ENCODE measurements around the gene VSIG10L2.

VSIG10L2 gene

DNA sequence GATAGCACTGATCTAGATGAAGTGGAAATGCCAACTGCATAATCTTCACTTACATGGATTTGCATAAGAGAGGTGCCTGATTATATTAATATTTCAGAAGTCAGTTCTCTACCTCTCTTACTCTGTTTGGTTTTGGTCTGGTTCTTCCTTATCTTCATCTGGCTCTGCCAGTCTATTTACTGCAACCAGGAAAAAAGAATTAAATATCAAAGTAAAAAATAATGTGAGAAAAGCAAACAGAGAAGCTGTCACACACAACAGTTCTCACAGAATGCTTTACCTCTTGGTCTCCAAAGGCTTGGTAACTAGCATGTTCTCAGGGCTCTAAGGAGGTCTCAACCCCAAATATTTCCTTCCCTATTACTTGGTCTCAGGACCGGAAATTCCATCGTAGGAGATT, 6.7 kb downstream of the VSIG10L2 start:
- H3K4me3 ChIP-seq (ENCODE audit: low read depth, low read length) = no peak overlapping the region
- ChIA-PET CTCF (no interaction called here), POLR2A (no interaction called here)
- TF ChIP-seq, protein P1, sequence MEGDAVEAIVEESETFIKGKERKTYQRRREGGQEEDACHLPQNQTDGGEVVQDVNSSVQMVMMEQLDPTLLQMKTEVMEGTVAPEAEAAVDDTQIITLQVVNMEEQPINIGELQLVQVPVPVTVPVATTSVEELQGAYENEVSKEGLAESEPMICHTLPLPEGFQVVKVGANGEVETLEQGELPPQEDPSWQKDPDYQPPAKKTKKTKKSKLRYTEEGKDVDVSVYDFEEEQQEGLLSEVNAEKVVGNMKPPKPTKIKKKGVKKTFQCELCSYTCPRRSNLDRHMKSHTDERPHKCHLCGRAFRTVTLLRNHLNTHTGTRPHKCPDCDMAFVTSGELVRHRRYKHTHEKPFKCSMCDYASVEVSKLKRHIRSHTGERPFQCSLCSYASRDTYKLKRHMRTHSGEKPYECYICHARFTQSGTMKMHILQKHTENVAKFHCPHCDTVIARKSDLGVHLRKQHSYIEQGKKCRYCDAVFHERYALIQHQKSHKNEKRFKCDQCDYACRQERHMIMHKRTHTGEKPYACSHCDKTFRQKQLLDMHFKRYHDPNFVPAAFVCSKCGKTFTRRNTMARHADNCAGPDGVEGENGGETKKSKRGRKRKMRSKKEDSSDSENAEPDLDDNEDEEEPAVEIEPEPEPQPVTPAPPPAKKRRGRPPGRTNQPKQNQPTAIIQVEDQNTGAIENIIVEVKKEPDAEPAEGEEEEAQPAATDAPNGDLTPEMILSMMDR (IDR thresholded peaks at IDR 0.05; ENCODE audit: insufficient read depth, low read length, missing control alignments) = no peak
- no peak for DNase-seq (ENCODE audit: low read depth, low spot score)

DNA sequence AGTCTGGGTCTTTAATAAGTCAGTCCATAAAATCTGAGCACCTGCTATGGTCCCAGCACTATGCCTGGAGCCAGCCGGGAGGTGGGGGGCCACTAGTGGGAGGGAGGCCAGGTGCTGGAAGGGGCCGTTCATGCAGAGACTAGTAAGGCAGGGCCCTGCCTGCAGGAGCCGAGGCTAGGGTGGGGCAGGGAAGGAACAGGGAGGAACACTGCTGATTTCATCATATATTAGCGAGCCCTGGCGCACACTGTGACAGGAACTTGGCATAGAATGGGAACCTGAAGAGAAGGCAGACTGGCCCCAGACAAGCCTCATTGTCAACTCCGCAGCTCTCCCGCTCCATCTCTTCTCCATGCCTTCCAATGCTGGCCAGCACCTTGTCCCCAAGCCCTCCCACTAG, 7.1 kb downstream of the VSIG10L2 start:
- POLR2A ChIA-PET = no interaction called here
- H3K4me3 ChIP-seq (ENCODE audit: low read depth, low read length) = no peak overlapping the region
- TF ChIP-seq, protein P1 (IDR thresholded peaks at IDR 0.05; ENCODE audit: insufficient read depth, low read length, missing control alignments) = no peak
- no peak for DNase-seq (ENCODE audit: low read depth, low spot score)
- CTCF ChIA-PET = no interaction called here

- ChIA-PET POLR2A (no interaction called here), CTCF (interaction anchor here (1.2 kb wide), 1 partner anchor 11 kb away, joined by 3 read pairs; no protein-coding TSS in a partner anchor)
- no peak for DNase-seq (ENCODE audit: low read depth, low spot score)
- no peak overlapping the region for H3K4me3 ChIP-seq (ENCODE audit: low read depth, low read length)
- TF ChIP-seq, protein P1 (IDR thresholded peaks at IDR 0.05; ENCODE audit: insufficient read depth, low read length, missing control alignments) = no peak
These were observed 7.6 kb downstream of the VSIG10L2 start for GRCh38 chr11:125953401-125953935.

- ChIA-PET CTCF (interaction anchor here (1.2 kb wide), 1 partner anchor 12 kb away, joined by 3 read pairs; no protein-coding TSS in a partner anchor), POLR2A (no interaction called here)
- H3K4me3 ChIP-seq (ENCODE audit: low read depth, low read length) = no peak overlapping the region
- no peak for DNase-seq (ENCODE audit: low read depth, low spot score)
- TF ChIP-seq, protein P1 (IDR thresholded peaks at IDR 0.05; ENCODE audit: insufficient read depth, low read length, missing control alignments) = no peak
These were observed 8.5 kb downstream of the VSIG10L2 start for GRCh38 chr11:125954123-125954944.

- ChIA-PET POLR2A (no interaction called here), CTCF (no interaction called here)
- TF ChIP-seq, protein P1 (IDR thresholded peaks at IDR 0.05; ENCODE audit: insufficient read depth, low read length, missing control alignments) = no peak
- H3K4me3 ChIP-seq (ENCODE audit: low read depth, low read length) = no peak overlapping the region
- DNase-seq (ENCODE audit: low read depth, low spot score) = no peak
These were observed 9.2 kb downstream of the VSIG10L2 start for GRCh38 chr11:125954945-125955640.

DNA sequence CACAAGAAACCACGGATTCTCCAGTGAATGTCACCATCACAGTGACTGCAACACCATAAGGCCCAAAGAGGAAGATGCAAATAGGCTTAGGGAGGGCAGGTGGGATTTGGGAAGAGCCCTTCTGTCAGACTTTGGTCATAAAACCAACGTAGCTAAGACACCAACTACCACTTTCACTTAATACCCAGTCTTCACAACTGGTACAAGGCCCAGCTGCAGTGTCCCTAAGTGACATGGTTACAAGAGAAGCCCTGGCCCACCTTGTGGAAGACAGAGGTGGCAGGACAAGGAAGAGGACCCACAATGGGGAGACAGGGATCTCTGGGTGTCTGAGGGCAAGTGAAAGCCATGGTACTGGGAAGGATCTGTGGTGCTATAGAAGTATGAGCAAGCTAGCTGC, 10.0 kb downstream of the VSIG10L2 start:
- CTCF ChIA-PET = no interaction called here
- TF ChIP-seq, protein P1 (IDR thresholded peaks at IDR 0.05; ENCODE audit: insufficient read depth, low read length, missing control alignments) = no peak
- POLR2A ChIA-PET = no interaction called here
- no peak overlapping the region for H3K4me3 ChIP-seq (ENCODE audit: low read depth, low read length)
- DNase-seq (ENCODE audit: low read depth, low spot score) = no peak
